D341Med (cell line): ENCODE results near the gene GRB7.
"Not testable (repeated sequence)": the region's sequence is repeated elsewhere in the genome, so short reads cannot be mapped to it uniquely, and the experiment has no call there.

Source experiments
- DNase-seq: peaks from one replicate; pipeline ENCODE4 v3.0.0; 2012; ENCODE audit warnings: low spot score

Gene GRB7

DNA sequence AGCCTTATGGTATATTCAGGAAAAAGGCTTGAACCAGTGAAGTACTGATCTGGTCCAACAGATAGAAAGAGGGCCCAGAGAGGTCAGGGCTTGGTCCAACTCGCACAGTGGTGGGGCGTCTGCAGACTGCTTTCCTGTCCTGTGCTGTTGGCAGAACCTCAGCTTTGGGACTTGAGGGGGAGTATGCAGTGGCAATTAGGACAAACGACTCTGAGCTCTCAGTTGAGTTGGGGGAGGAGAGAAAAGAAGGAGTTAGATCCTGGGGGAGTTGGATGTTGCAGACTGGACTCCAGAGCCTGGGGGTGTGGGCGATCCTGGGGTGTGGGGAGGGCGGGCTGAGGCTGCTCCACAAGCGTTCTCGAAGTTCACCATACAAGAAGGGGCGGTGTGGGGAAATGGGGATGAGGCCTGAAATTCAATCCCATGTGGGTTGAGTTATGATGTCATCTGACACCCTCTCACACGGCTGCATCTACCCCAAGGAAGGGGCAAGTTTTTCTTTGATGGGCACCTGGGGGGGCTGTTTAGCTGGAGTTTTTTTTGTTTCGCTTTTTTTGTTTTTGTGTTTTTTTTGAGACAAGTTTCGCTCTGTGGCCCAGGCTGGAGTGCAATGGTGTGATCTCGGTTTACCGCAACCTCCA lies 14.6 kb downstream of the GRB7 start:
- DNase-seq, result peak; percentile 35

GRCh38 chr17:39753514-39754160 lies 15.9 kb downstream of the GRB7 start:
- DNase-seq, result no peak

DNA sequence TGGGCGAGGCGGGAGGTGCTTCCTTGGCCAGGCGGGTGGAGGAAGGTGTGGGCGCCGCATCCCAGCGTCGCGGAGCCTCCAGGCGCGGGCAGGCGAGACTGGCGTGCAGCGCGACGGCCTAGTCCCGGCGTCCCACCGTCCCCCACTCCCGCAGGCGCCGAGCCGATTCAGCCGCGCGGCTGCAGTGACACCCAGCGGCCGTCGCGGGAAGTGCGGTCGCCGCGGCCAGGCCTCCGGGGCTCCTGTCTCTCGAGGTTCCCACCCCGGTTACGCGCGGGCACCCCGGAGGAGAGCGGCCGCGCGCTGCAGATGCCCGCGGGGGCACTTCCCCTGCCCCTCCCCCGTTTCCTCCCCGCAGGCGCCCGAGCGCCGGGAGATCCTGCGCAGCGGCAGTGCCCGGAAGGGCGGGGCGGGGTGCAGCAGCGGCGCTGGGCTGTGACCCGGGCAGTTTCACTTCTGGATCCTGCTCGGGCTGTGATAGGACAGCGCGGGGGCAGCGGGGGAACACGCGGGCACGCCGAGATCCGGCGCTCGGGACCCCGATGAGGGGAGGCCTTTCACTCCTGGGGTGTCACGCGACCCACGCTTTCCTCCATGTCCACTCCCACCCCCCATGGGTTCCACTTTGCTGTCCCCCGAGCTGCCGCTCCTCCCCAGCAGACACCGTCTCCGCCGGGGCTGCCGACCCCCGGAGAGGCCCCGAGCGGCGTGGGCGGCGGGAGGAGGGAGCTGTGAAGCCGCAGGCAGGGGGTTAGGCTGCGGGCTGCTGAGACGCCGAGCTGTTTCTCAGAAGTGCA lies 16.6 kb downstream of the GRB7 start:
- peak; percentile 100 for DNase-seq

DNA sequence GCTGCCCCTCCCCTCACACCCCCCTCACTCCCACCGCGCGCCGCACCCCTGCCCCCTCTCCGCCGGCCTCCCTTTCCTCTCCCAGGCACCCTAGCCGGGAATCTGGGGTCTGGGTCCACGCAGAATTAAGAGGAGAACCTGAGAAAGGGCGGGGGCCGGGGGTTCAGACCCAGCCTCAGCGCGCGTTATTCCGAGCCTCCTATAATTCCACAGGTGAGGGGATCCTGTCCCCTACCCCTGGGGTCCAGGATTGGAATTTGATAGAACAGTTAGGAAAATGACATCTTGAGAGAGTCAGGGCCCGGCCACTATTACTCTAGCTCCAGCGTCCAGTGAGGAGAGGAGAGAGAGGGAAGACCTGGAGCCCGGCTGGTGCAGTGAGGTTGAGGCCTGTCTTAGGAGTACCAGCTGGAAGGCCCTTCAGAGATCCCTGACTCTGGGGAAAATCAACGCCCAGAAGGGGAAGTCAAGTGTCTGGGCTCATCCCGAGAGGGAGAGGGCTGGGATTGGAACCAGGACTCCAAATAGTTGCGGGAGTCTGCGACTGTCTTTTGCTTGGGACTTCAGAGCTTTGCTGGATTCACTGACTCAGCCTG lies 17.3 kb downstream of the GRB7 start:
- DNase-seq, result no peak

DNA sequence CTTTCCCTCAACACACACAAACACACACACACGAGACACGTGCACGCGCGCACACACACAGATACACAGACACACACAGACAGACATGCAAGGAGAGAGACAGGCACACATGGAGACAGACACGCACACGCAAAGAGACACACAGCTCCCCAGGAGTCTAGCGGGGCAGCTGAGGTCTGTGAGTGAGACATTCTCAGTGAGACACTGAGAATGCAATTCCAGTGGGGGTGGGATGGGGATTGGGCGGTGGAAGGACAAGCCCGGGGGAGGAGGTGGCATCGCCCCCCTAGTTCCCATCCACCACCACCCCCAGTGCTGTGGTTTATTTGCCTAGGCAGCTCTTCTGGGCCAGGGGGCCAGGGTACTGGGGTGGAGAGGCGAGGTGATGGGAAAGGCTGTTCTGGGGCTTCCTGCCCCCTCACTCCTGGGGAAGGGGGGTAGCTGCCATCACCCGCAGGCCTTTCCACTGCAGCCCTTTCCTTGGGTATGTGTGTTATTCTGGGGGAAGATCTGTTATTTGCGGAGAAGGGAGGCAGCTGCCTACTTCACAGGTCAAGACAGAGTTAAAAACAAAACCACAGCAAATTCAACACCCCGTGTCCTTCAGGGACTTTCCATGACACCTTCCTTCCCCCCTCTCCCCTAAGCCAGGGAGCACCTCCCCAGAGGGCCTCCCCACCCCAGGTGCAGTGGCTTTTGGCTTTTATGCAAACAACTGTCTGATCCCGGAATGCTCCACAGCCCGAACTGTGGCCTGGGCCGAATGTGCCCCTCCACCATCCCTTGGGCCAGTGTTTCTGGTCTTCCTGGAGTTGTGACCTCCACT lies 18.0 kb downstream of the GRB7 start:
- no peak for DNase-seq

DNA sequence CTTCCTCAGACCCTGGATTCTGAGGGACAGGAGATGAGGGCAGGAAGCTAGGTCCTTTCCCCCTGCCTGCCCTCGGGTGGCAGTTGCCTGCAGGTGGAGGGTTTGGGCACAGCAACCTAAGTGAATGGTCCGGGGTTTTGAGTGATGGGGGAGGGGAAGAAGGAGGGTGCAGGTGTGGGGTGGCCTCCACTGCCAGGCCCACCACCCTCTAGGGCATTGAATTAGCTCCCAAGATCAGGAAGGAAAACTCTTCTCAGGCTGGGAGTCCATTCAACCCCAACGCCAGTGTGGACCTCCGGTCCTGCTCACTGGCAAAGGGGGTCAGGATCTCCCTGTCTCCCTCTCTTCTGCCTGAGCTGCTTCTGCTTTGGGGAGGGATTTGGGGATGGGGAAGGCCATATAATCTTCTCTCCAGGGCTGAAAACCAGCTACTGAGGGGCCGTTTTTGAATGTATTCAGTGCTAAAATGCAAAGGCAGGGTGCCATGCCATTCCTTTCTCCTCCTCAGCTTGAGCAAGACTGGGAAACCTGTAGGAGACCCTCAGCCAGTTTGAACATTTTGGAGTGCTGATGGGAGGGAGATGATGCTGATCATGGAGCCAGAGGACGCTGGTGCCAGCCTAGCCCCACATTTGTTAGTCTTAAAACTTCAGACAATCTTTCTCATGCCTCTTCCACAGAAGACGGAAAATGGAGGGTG lies 18.8 kb downstream of the GRB7 start:
- no peak for DNase-seq

- no peak for DNase-seq
Observed at GRCh38 chr17:39757176-39757662, 19.5 kb downstream of the GRB7 start.

GRCh38 chr17:39757931-39758873 lies 20.5 kb downstream of the GRB7 start:
- no peak for DNase-seq

DNA sequence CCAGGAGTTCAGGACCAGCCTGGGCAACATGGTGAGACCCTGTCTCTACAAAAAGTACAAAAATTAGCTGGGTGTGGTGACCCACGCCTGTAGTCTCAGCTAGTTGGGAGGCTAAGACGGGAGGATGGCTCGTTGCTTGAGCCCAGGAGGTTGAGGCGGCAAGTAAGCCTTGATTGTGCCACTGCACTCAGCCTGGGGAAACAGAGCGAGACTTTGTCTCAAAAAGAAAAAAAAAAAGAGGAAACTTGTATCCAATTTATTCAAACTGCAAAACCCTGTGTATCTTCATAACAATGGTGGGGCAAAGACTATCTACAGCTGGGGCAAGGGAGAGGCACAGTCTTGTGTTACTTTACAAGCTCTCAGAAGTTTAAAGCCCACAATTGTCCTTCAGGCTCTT lies 21.5 kb downstream of the GRB7 start:
- DNase-seq, result no peak

DNA sequence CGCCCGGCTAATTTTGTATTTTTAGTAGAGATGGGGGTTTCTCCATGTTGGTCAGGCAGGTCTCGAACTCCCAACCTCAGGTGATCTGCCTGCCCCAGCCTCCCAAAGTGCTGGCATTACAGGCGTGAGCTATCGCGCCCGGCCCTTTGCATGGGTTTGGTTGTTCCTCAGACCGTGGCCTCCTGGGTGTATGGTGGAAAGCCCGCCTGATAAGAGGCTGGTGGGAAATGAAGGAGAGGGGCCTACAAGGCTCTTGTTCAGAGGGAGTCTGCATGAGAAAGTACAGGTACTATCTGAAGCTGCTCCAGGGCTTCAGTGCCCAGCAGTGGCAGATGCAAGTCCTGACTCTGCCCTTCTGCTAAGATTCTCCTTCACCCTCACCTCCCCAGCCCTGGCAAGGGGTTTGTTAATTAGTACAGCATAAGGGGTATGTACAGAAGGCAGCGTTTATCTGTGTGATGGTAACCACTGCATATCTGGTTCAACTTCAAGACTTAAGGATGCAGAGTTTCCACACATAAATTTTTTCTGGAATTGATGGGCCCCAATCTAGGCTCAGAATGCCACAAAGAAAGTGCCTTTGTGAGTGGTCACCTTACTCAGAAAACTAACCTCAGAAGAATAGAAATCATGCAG lies 24.2 kb downstream of the GRB7 start:
- DNase-seq, result no peak

GRCh38 chr17:39763051-39763820 lies 25.5 kb downstream of the GRB7 start:
- peak; percentile 50 for DNase-seq

DNA sequence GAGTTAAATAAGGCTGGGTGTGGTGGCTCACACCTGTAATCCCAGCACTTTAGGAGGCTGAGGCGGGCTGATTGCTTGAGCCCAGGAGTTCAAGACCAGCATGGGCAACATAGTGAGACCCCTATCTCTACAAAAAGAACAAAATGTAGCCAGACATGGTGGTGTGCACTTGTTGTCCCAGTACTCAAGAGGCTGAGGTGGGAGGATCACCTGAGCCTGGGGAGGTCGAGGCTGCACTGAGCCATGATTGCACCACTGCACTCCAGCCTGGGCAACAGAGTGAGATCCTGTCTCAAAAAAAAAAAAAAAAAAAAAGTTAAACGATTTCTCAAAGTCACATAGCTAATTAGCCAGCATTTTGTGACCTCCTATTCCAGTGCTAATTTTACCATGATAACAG lies 26.4 kb downstream of the GRB7 start:
- not testable (repeated sequence) for DNase-seq

DNA sequence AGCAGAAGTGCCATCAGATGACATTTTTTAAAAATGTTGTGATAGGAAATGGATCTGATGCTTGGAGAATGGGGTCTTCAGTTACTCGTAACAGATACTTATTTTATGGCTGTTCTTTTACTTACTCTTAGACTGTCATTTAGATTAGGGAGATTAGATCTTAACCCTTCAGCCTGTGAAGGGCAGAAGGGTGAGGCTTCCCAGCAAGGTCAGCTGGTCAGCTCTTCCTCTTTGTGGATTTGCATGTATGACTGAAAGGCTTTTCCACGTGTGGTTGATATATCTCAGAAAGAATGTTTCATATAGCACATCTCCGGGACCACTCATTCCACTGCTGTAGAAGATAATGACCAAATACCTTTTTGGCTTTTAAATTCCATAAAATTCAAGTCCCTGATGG lies 27.4 kb downstream of the GRB7 start:
- no peak for DNase-seq

GRCh38 chr17:39765766-39766165 lies 28.0 kb downstream of the GRB7 start:
- DNase-seq, result no peak

- DNase-seq, result no peak
Observed at GRCh38 chr17:39767147-39767546, 29.4 kb downstream of the GRB7 start.

- no peak for DNase-seq
Observed at GRCh38 chr17:39769974-39770587, 32.3 kb downstream of the GRB7 start.

GRCh38 chr17:39772415-39772814 lies 34.7 kb downstream of the GRB7 start:
- DNase-seq, result no peak
